ENCODE measurements around the gene MAP3K10.

GRCh38 chr19:40223135-40223822 is 32.1 kb downstream of the MAP3K10 start:
- TF ChIP-seq HCFC1 (IDR thresholded peaks at IDR 0.05; ENCODE audit: low read depth, low read length) (no peak), ELK4 (CRISPR knock-in tag; IDR thresholded peaks at IDR 0.05; ENCODE audit: borderline replicate concordance) (no peak), TAF1 (CRISPR knock-in tag; IDR thresholded peaks at IDR 0.05) (no peak), POLR2G (IDR thresholded peaks at IDR 0.05; ENCODE audit: low read depth, low read length) (no peak), TBL1XR1 (IDR thresholded peaks at IDR 0.05; ENCODE audit: borderline replicate concordance, low read length, partially characterized antibody) (no peak), ATF7 (IDR thresholded peaks at IDR 0.05) (no peak), ATF7 (CRISPR knock-in tag; IDR thresholded peaks at IDR 0.05) (no peak), CTCF (CRISPR knock-in tag; IDR thresholded peaks at IDR 0.05) (no peak), MAZ (IDR thresholded peaks at IDR 0.05; ENCODE audit: borderline replicate concordance, low read depth, low read length) (no peak), MAZ (CRISPR knock-in tag; IDR thresholded peaks at IDR 0.05; ENCODE audit: low read depth) (no peak), ERF (CRISPR knock-in tag; IDR thresholded peaks at IDR 0.05) (no peak), ZNF749 (CRISPR knock-in tag; IDR thresholded peaks at IDR 0.05; ENCODE audit: borderline replicate concordance) (no peak), MXI1 (IDR thresholded peaks at IDR 0.05; ENCODE audit: borderline replicate concordance, low read depth, low read length) (no peak)

All from HepG2 (cell line).